Neutrophil (primary cell): ENCODE results near the gene EML6.

ENCODE experiments used
- H3K27ac ChIP-seq: fragments of 200-600 bp; sonication (generic); 2 replicates; pipeline ENCODE4 v1.5.1; 2016; ENCODE audit warnings: mild to moderate bottlenecking, moderate library complexity
- H3K27me3 ChIP-seq: fragments of 200-600 bp; sonication (generic); 2 replicates; pipeline ENCODE4 v1.6.0; 2016; ENCODE audit warnings: mild to moderate bottlenecking
- H3K36me3 ChIP-seq: fragments of 200-600 bp; sonication (generic); 2 replicates; pipeline ENCODE4 v1.5.1; 2017
- H3K4me1 ChIP-seq, 2 experiments: fragments of 200-600 bp in 1 of 2; sonication (generic) in 1 of 2; 1 replicate in 1 of 2; 2 replicates in 1 of 2; pipeline versions ENCODE4 v1.5.1 to v1.6.1; 2013 to 2016; ENCODE audit warnings: low read depth in 1 of 2, low read length in 1 of 2, mild to moderate bottlenecking in 1 of 2, moderate library complexity in 1 of 2; ENCODE audit not compliant: control insufficient read depth in 1 of 2, insufficient read depth in 1 of 2
- H3K4me3 ChIP-seq, 2 experiments: fragments of 200-600 bp in 1 of 2; sonication (generic) in 1 of 2; 1 replicate in 1 of 2; 2 replicates in 1 of 2; pipeline ENCODE4 v1.5.1; 2013 to 2016; ENCODE audit warnings: low read depth in 1 of 2, low read length in 1 of 2, mild to moderate bottlenecking in 1 of 2, moderate library complexity in 1 of 2
- H3K9me3 ChIP-seq: fragments of 200-600 bp; sonication (generic); 2 replicates; pipeline ENCODE4 v1.5.1; 2016
- CTCF ChIP-seq: fragments of 200-600 bp; sonication (generic); IDR thresholded peaks from 2 replicates; pipeline ENCODE4 v1.5.1; 2016; ENCODE audit warnings: antibody characterized with exemption

EML6 gene

DNA sequence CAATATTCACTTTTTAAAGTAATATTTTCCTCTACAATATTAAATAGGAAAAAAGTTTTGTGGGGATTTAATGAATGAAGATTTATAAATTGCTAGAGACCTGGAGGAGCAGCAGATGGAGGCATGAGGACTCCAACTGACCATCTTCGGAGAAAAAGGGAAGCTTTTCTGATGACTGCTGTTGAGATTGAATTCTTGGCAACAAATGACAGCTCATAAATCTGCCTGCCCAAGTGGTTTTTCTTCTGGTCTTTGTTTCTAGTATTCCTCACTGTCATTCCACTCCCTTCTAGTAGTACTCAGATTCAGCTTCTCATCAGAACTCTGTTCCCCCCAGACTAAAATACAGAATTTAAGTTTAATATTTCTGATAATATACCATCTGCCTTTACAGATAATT, 157.0 kb downstream of the EML6 start:
- peaks cover 11% of the 10 kb centered on the region for H3K27me3 ChIP-seq

GRCh38 chr2:54881759-54882158, 158.3 kb downstream of the EML6 start:
- Histone ChIP-seq H3K27ac (no peak overlapping the region), H3K4me3 (no peak overlapping the region), H3K9me3 (no peaks in the 10 kb centered on the region), H3K4me1 (no peaks in the 10 kb centered on the region), H3K27me3 (peaks cover 11% of the 10 kb centered on the region), H3K36me3 (no peaks in the 10 kb centered on the region)
- TF ChIP-seq CTCF: no peak

More for the DNA sequence above, 157.0 kb downstream of the EML6 start:
- Histone ChIP-seq H3K9me3 (no peaks in the 10 kb centered on the region), H3K4me3 (no peak overlapping the region), H3K4me1 (no peaks in the 10 kb centered on the region), H3K36me3 (no peaks in the 10 kb centered on the region), H3K27ac (no peak overlapping the region)
- no peak for TF ChIP-seq CTCF

DNA sequence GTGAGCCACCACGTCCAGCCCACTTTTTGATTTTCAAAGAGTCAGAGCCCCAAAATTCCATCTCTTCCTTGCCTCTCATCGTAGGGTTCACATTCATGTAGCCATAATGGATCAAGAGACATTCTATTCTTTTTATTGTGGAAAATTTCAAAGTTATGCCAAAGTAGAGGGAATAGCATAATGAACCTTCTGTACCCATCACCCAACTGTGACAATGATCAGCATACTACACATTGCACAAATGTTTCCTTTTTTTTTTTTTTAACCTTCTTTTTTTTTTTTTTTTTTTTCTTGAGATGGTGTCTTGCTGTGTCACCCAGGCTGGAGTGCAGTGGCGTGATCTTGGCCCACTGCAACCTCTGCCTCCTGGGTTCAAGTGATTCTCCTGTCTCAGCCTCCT, 162.4 kb downstream of the EML6 start:
- Histone ChIP-seq H3K9me3 (no peaks in the 10 kb centered on the region), H3K4me1 (no peaks in the 10 kb centered on the region), H3K27ac (no peak overlapping the region), H3K4me3 (no peak overlapping the region), H3K36me3 (no peaks in the 10 kb centered on the region), H3K27me3 (no peaks in the 10 kb centered on the region)
- TF ChIP-seq CTCF: no peak

- H3K4me1 ChIP-seq: no peaks in the 10 kb centered on the region
- TF ChIP-seq CTCF: no peak
Observed at GRCh38 chr2:54887850-54888545, 164.5 kb downstream of the EML6 start.

DNA sequence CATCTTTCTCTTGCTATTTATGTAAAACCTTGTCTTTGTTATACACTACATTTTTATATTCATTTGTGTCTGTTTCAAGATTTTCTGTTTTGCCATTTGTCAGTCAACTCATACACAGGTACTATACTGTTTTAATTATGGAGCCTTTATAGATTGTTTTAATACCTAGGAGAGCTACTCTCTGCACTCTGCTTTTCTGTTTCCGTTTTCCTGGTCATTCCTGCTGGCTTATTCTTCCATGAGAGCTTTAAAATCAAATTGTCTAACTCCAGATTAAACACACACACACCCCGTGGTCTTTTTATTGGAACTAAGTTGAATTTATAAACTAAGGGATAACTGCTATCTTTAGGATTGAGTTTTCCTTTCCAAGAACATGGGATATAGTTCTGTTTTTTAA, 165.6 kb downstream of the EML6 start:
- H3K36me3 ChIP-seq: no peaks in the 10 kb centered on the region
- no peaks in the 10 kb centered on the region for H3K9me3 ChIP-seq
- H3K4me3 ChIP-seq: no peak overlapping the region
- H3K4me1 ChIP-seq: no peaks in the 10 kb centered on the region
- TF ChIP-seq CTCF: no peak
- H3K27me3 ChIP-seq: no peaks in the 10 kb centered on the region
- H3K27ac ChIP-seq: no peak overlapping the region

More at GRCh38 chr2:54887850-54888545, 164.5 kb downstream of the EML6 start:
- no peaks in the 10 kb centered on the region for H3K27me3 ChIP-seq
- no peak overlapping the region for H3K27ac ChIP-seq
- H3K36me3 ChIP-seq: no peaks in the 10 kb centered on the region
- no peak overlapping the region for H3K4me3 ChIP-seq
- no peaks in the 10 kb centered on the region for H3K9me3 ChIP-seq
